ENCODE results near the gene S100Z.

The S100Z gene

GRCh38 chr5:76954383-76954763 is 104.6 kb downstream of the S100Z start:
- DNase-seq = no peak

- no peak for DNase-seq
Measured at GRCh38 chr5:76956033-76956432, 106.2 kb downstream of the S100Z start.

GRCh38 chr5:76958991-76959767 is 109.4 kb downstream of the S100Z start:
- no peak for DNase-seq

GRCh38 chr5:76960004-76960625 is 110.3 kb downstream of the S100Z start:
- DNase-seq = peak; percentile 46

- no peak for DNase-seq
Measured at GRCh38 chr5:76964060-76964459, 114.2 kb downstream of the S100Z start.
